WTC11 (cell line): Measurements from ENCODE around the gene INHA. TPM values are rescaled to one million over a fixed set of nuclear protein-coding genes. Genes with fewer than 3 reads are reported as not detected.

Experiments
- ATAC-seq: fragments of 200-7000 bp; cut with Tn5 transposase; 2 replicates; pipeline ENCODE4 v1.10.0; 2021; ENCODE audit warnings: mild to moderate bottlenecking, moderate library complexity
- CTCF ChIA-PET: fragments of 300-600 bp; sonication (Branson Sonifier 250); formaldehyde crosslinking; loops from one replicate; lab custom pipeline; 2021; ENCODE audit warnings: antibody characterized with exemption; lab: Charles Lee
- POLR2A ChIA-PET: fragments of 350-600 bp; sonication (Branson Sonifier 250); formaldehyde crosslinking; loops from one replicate; lab custom pipeline; 2021; ENCODE audit warnings: antibody characterized with exemption; lab: Charles Lee
- DNase-seq: peaks from one replicate; pipeline ENCODE4 v3.0.0; 2021; ENCODE audit warnings: low spot score
- H3K27ac Mint-ChIP-seq: 2 replicates; pipeline ENCODE4 v1.8.0; 2021; ENCODE audit warnings: mixed read lengths
- H3K27me3 Mint-ChIP-seq: 2 replicates; pipeline ENCODE4 v1.8.0; 2021; ENCODE audit warnings: low read depth, mild to moderate bottlenecking, moderate library complexity, mixed read lengths
- H3K36me3 Mint-ChIP-seq: 2 replicates; pipeline ENCODE4 v1.8.0; 2021; ENCODE audit warnings: mixed read lengths
- H3K4me1 Mint-ChIP-seq: 2 replicates; pipeline ENCODE4 v1.8.0; 2022; ENCODE audit warnings: mixed read lengths
- H3K4me3 Mint-ChIP-seq: 2 replicates; pipeline ENCODE4 v1.8.0; 2021; ENCODE audit warnings: mild to moderate bottlenecking, moderate library complexity, mixed read lengths
- H3K9me3 Mint-ChIP-seq: 2 replicates; pipeline ENCODE4 v1.8.0; 2021; ENCODE audit warnings: mixed read lengths
- ATF3 ChIP-seq: sonication (generic); formaldehyde crosslinking; conservative IDR thresholded peaks from 2 replicates; pipeline ENCODE4 v1.8.1; 2022; ENCODE audit warnings: mild to moderate bottlenecking, missing genetic modification reagents
- HMGA2 ChIP-seq: fragments of 250-450 bp; sonication (Bioruptor Pico); IDR thresholded peaks from 2 replicates; pipeline ENCODE4 v1.4.0; 2021; ENCODE audit warnings: mild to moderate bottlenecking, moderate library complexity
- HMGXB4 ChIP-seq: sonication (generic); formaldehyde crosslinking; IDR thresholded peaks from 2 replicates; pipeline ENCODE4 v1.8.1; 2023; ENCODE audit warnings: mild to moderate bottlenecking, moderate library complexity, missing genetic modification reagents
- PREB ChIP-seq: sonication (generic); formaldehyde crosslinking; IDR thresholded peaks from 2 replicates; pipeline ENCODE4 v1.8.1; 2022; ENCODE audit warnings: mild to moderate bottlenecking, missing genetic modification reagents, moderate library complexity, borderline replicate concordance
- PRRX2 ChIP-seq: fragments of 250-450 bp; sonication (Bioruptor Pico); IDR thresholded peaks from 2 replicates; pipeline ENCODE4 v1.8.0; 2021; ENCODE audit warnings: mild to moderate bottlenecking
- SMAD4 ChIP-seq: sonication (generic); formaldehyde crosslinking; IDR thresholded peaks from 2 replicates; pipeline ENCODE4 v1.8.0; 2022; ENCODE audit warnings: mild to moderate bottlenecking, missing genetic modification reagents
- SOX15 ChIP-seq: fragments of 250-450 bp; sonication (Bioruptor Pico); IDR thresholded peaks from 2 replicates; pipeline ENCODE4 v1.9.0; 2021; ENCODE audit warnings: mild to moderate bottlenecking
- TEAD1 ChIP-seq: sonication (generic); formaldehyde crosslinking; IDR thresholded peaks from 2 replicates; pipeline ENCODE4 v1.8.0; 2022; ENCODE audit warnings: mild to moderate bottlenecking, missing genetic modification reagents
- TP53 ChIP-seq: sonication (generic); formaldehyde crosslinking; IDR thresholded peaks from 2 replicates; pipeline ENCODE4 v1.8.1; 2023; ENCODE audit warnings: mild to moderate bottlenecking, missing genetic modification reagents
- ZNF138 ChIP-seq: sonication (generic); formaldehyde crosslinking; conservative IDR thresholded peaks from 2 replicates; pipeline ENCODE4 v1.8.1; 2022; ENCODE audit warnings: mild to moderate bottlenecking, moderate library complexity, missing genetic modification reagents
- ZNF219 ChIP-seq: sonication (generic); formaldehyde crosslinking; IDR thresholded peaks from 2 replicates; pipeline ENCODE4 v1.8.0; 2023; ENCODE audit warnings: missing genetic modification reagents, mild to moderate bottlenecking, borderline replicate concordance
- ZNF512 ChIP-seq: sonication (generic); formaldehyde crosslinking; IDR thresholded peaks from 2 replicates; pipeline ENCODE4 v1.8.1; 2022; ENCODE audit warnings: missing genetic modification reagents, borderline replicate concordance
- ZNF671 ChIP-seq: fragments of 250-450 bp; sonication (Bioruptor Pico); IDR thresholded peaks from 2 replicates; pipeline ENCODE4 v1.8.0; 2021; ENCODE audit warnings: mild to moderate bottlenecking
- total RNA-seq: library from RNA; stranded (reverse); gene quantifications from 3 replicates; pipeline ENCODE4 v1.2.3, GENCODE V29; 2021

INHA gene
- total RNA-seq, 1 experiment from 2014 or later = 1.4 TPM

- TF ChIP-seq HMGXB4 (CRISPR knock-in tag) (no peak), ZNF512 (CRISPR knock-in tag) (no peak), TP53 (CRISPR knock-in tag) (no peak)
These were observed 20.6 kb downstream of the INHA start (continued) for GRCh38 chr2:219592736-219593135.

GRCh38 chr2:219593154-219593553 is 21.0 kb downstream of the INHA start:
- no peak overlapping the region for H3K27ac Mint-ChIP-seq
- H3K4me1 Mint-ChIP-seq = peaks cover 27% of the 10 kb centered on the region
- peaks cover 6% of the 10 kb centered on the region; the same call in 1 of the 2 replicates for H3K27me3 Mint-ChIP-seq
- H3K4me3 Mint-ChIP-seq = no peak overlapping the region
- ChIA-PET POLR2A (no interaction called here), CTCF (no interaction called here)
- TF ChIP-seq TEAD1 (CRISPR knock-in tag) = no peak
- no peak for TF ChIP-seq SMAD4 (CRISPR knock-in tag)
- no peak for TF ChIP-seq ZNF671 (CRISPR knock-in tag)
- no peak for TF ChIP-seq ZNF138 (CRISPR knock-in tag)
- no peak for TF ChIP-seq SOX15 (CRISPR knock-in tag)
- no peak for TF ChIP-seq ATF3 (CRISPR knock-in tag)
- TF ChIP-seq PRRX2 (CRISPR knock-in tag) = no peak
- TF ChIP-seq HMGXB4 (CRISPR knock-in tag) = no peak
- TF ChIP-seq HMGA2 (CRISPR knock-in tag) = no peak
- no peak for TF ChIP-seq ZNF219 (CRISPR knock-in tag)
- peaks cover 3% of the 10 kb centered on the region; the same call in 1 of the 2 replicates for H3K9me3 Mint-ChIP-seq
- no peaks in the 10 kb centered on the region for H3K36me3 Mint-ChIP-seq
- ATAC-seq = no peak
- DNase-seq = no peak

GRCh38 chr2:219595256-219595655 is 23.1 kb downstream of the INHA start:
- ChIA-PET POLR2A (interaction anchor here (0.7 to 3.6 kb wide), 3 partner anchors 24 to 1790 kb away, joined by 4 to 24 read pairs (median 8); partner anchors contain the start of genes INHA and OBSL1), CTCF (interaction anchor here (0.6 to 5.6 kb wide), 11 partner anchors 18 to 254 kb away, joined by 3 to 53 read pairs (median 4); partner anchors contain the start of genes INHA and OBSL1)
- H3K27ac Mint-ChIP-seq = peak overlapping the region; percentile 90
- ATAC-seq (no peak), DNase-seq (no peak)
- no peaks in the 10 kb centered on the region for H3K36me3 Mint-ChIP-seq
- H3K4me1 Mint-ChIP-seq = peaks cover 36% of the 10 kb centered on the region
- no peaks in the 10 kb centered on the region for H3K9me3 Mint-ChIP-seq
- peaks cover under 1% of the 10 kb centered on the region; the same call in 1 of the 2 replicates for H3K27me3 Mint-ChIP-seq
- H3K4me3 Mint-ChIP-seq = 0 out of 2 replicates have a peak overlapping the region, but pooled peaks have one; percentile 10
- TF ChIP-seq PREB = no peak
